SU-DHL-6 (cell line): ENCODE data around the gene PPIG.

Experiments used
- EZH2phosphoT487 ChIP-seq: fragments of 200-600 bp; sonication (generic), shearing (Covaris generic); conservative IDR thresholded peaks from 2 replicates; pipeline ENCODE4 v1.6.1; 2018; ENCODE audit warnings: mild to moderate bottlenecking, antibody characterized with exemption, low read length, moderate library complexity, mixed read lengths
- TF ChIP-seq, protein P1 (sequence below): fragments of 200-600 bp; sonication (generic); IDR thresholded peaks from one replicate; pipeline ENCODE4 v1.5.1; 2017; ENCODE audit warnings: antibody characterized with exemption, mild to moderate bottlenecking, low read length, moderate library complexity; ENCODE audit not compliant: insufficient read depth, poor library complexity, severe bottlenecking

DNA sequence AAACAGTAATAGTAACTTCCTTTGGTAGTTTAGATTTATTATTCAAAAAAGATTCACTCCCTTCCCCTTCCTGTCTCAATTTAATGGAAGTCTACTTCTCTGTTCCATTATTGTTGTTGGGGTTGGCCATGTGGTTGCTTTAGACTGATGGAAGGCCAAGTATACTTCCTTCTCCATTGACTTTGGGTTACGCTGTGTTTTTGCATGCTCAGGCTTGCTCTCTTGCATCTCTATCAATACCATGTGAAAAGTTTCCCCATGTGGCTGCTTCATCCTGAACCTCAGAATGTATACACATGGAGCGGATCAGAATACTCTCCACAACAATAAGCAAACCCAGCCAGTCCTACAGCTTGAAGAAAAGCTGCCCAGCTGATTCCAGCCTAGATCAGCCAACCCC, 89.8 kb downstream of the PPIG start:
- TF ChIP-seq, protein P1, sequence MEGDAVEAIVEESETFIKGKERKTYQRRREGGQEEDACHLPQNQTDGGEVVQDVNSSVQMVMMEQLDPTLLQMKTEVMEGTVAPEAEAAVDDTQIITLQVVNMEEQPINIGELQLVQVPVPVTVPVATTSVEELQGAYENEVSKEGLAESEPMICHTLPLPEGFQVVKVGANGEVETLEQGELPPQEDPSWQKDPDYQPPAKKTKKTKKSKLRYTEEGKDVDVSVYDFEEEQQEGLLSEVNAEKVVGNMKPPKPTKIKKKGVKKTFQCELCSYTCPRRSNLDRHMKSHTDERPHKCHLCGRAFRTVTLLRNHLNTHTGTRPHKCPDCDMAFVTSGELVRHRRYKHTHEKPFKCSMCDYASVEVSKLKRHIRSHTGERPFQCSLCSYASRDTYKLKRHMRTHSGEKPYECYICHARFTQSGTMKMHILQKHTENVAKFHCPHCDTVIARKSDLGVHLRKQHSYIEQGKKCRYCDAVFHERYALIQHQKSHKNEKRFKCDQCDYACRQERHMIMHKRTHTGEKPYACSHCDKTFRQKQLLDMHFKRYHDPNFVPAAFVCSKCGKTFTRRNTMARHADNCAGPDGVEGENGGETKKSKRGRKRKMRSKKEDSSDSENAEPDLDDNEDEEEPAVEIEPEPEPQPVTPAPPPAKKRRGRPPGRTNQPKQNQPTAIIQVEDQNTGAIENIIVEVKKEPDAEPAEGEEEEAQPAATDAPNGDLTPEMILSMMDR: no peak
- TF ChIP-seq EZH2phosphoT487: no peak
